ENCODE data around the gene NLRP1.

DNA sequence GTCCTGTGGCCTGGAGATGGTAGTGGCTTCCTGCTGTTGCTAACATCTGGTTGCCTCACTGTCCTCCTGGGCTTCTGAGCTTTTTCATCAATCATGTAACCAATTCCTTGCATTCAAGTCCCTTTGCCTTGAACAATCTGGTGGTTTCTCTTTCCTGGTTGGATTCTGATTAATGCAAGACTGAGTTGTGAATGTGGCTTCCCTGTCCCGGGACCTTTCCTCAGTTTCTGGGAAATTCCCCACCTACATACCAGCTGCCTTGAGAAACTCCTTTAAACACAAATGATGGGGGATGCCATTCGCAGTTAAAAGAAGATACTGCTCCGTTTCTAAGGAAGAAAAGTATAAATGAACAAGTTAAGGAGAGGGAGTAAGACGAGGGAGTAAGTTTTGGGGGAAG, 39.9 kb upstream of the NLRP1 start:
- no peak for TF ChIP-seq MAX (IDR thresholded peaks at IDR 0.05; ENCODE audit: low read depth, low read length)
- TF ChIP-seq MYC (IDR thresholded peaks at IDR 0.05; ENCODE audit: low read depth, low read length): no peak
- TF ChIP-seq CTCF (IDR thresholded peaks at IDR 0.05; ENCODE audit: low read depth, low read length): no peak

All from NB4 (cell line).